Stimulated activated CD4-positive, alpha-beta T cell treated with anti-CD3 and anti-CD28 coated beads, Interleukin-12 subunit alpha, Interleukin-12 subunit beta, amount 100 ng/mL, for 4 hours (primary cell): ENCODE measurements around the gene DCST2.

ENCODE experiments used
- DNase-seq: peaks from one replicate; pipeline ENCODE4 v3.0.0-alpha.2; 2020

Gene DCST2

GRCh38 chr1:155023627-155024026 lies 10.0 kb downstream of the DCST2 start:
- DNase-seq, result no peak

DNA sequence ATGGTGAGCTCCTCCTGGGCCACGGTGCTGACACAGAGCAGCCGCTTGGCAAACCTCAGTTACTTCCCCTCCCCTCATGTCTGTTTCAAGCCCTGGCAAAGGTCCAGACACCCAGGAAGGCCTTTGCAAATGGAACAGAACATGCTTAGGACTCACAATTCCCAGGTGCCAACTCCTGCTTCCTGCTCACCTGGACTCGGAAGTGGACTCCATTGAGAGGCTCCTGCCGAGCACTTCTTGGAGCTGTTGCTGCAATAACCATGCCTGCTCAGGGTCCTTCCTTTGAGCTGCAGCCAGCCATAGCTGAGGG lies 10.7 kb downstream of the DCST2 start:
- no peak for DNase-seq

GRCh38 chr1:155022136-155022926 lies 11.2 kb downstream of the DCST2 start:
- no peak for DNase-seq

DNA sequence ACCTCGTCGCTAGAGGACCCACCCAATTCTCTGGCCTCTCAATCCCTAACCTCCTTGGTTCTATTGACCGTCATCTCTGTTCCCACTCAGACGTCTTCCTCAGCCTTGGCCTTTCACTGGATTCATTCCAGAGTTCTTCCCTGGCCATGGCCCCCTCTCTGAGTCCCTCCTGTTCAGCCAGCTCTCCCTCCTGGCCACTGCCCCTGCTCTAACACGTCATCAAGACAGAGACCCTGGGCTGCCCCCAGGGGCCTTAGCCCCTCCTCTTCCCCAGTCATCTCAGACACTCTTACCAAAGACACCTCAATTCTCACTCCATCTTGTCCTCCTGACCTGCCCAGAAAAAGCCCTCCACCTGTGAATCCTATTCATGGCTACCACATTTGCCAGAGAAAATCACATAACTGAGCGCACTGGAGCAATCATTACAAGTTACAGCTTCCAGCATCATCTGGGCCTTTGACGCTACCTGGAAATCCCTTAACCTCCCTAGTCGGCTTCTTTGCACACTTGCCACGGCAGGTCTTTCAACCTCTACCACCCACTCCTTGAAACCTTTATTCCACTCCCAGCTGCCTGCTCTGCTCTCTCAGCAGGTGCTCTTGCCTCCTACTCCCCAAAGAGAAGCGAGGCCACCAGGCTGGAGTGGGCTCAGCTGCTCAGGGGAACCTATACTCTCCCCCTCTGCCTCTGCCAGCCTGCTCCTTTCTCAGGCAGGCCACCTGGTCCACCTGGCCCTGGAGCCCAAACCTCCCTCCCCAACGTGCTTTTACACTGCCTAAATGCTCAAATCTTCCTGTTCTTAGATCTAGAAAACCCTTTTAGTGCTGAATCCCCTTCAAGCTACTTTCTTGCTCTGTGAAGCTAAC lies 14.0 kb downstream of the DCST2 start:
- no peak for DNase-seq

DNA sequence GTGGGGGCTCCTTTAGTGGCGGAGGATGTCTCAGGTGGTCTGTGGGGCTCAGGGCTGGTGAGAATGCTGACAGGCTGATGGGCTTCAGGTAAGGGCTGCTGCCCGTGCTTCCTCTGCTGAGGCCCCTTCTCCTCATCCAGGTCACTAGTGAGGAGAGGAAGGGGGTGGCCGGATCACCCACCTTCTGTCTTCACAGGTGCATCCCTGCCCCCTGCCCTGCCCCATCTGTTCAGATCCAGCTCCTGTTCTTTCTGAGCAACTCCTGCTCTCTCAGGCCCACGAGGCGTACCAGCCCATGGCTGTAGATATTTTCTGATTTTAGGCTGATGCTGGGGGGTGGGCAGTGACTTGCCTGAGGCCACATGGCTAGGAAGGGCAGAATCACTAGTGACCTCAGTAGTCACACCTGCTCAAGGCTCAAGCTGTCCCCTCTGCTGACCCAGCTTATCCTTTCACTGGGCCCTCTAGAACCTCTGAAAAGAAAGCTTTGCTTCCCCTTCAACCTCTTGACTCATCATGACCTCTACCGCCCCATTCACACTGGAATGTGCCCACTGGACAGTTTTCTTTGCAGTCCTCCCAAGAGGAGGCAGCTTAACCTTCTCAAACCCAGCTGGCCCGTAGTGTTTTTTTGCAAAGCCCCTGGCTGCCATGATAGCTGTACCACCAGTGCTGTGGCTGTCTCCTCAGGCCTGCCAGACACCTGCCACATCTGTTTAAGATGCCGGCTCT lies 14.8 kb downstream of the DCST2 start:
- DNase-seq, result no peak

DNA sequence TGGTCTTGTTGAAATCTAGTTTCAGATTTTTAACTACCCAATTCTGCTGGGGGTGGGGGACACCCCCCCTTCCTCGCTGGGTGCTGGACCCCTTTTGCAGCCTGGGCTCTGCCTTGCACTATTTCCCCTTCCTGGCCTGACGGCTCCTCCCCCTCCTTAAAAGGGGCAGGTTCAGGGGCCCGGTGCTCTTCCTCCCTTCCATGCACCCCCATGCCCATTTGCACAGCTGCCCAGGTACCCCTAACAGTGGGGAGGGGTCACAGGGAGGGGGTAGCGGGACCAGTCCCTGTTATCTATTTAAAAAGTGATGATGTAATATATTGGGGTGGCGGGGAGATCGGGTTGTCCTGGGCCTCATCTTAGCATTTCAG lies 15.7 kb downstream of the DCST2 start:
- DNase-seq, result no peak

DNA sequence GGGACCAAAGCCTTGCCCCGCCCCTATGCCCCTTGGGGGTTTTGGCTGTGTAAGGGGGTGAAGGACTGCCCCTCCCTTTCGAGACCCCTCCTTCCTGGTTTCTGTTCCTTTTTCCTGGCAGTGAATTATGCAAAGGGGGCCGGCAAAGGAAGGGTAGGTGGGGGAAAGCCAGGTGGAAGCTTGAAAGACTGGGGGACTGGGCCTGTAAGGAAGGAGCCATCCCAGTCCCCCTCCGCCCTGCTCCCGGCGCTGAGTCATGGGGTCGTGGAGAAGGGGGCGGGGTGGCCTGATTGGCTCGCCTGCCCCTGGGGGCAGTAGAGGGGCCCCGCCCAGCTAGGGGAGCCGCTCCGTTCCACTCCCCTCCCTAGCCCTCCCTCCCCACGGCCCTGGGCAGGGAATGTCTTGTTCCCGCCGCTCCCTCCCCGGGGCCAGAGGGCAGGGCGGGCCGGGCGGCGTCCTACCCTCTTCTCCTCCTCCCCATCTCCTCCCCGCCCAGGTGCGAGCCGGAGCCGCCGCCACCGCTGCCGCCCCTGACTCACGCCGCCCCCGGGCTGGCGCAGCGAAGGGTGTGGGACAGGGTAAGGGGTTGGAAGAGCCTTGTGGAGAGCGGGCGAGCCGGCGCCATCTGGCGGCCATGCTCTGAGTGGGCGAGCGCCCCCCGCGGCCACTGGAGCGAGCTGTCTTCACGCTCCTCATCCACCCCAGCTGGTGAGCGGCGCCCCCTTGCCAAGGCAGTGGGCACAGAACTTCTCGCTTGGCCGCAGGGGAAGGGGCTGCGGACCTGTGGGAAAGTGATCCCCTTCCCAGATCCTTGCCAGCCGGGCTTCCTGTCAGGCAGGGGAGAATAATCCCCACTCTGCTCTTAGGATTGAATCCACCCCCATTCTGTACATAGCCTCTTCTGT lies 16.3 kb downstream of the DCST2 start:
- DNase-seq, result peak; percentile 92

DNA sequence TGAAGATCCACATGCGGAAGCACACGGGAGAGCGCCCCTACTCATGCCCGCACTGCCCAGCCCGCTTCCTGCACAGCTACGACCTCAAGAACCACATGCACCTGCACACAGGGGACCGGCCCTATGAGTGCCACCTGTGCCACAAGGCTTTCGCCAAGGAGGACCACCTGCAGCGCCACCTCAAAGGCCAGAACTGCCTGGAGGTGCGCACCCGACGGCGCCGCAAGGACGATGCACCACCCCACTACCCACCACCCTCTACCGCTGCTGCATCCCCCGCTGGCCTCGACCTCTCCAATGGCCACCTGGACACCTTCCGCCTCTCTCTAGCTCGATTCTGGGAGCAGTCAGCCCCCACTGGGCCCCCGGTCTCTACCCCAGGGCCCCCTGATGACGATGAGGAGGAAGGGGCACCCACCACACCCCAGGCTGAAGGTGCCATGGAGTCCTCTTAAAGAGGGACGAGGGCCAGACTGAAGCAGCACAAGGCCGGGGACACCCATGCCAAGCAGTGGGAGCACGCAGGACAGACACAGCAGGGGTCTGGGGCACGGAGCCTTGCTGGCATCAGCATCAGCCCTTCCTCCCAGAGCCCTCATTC lies 17.2 kb downstream of the DCST2 start:
- DNase-seq, result no peak

GRCh38 chr1:155015527-155016230 lies 17.9 kb downstream of the DCST2 start:
- no peak for DNase-seq

GRCh38 chr1:155014709-155015508 lies 18.7 kb downstream of the DCST2 start:
- no peak for DNase-seq

- no peak for DNase-seq
Observed at GRCh38 chr1:155013632-155014031, 19.9 kb downstream of the DCST2 start.

DNA sequence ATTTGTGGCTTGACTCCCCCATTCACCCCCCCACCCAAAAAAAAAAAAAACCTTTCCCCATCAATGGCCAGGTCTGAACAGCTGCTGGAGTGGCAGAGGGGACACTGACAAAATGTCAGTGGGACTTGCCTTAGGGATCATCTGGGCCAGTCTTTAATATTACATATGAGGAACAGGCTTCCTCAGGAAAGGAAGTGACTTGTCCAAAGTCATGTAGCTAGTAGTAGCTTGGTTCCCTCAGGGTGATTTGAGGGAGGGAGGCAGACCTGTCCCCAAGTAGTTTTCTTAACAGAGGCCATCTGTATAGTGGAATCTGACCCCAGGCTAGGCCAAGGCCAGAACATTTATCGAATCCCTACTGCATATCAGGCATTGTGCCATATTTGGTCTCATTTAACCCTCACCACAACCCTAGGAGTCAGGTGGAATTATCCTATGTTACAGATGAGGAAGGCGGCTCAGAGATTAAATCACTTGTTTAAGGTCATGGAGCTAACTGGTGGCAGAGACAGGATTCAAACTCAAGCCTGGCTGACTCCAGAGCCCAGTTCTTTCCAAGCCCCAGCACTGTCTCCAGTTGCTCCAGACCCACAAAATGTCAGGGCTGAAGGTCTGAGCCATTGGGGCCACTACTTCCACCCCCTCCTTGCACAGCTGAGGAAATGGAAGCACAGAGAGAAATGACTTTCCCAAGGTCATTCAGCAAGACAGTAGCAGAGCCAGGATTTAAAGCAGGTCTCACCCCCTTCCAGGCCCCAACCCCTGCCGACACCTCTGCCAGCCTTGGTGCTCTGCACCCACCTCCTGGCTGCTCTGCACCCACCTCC lies 20.6 kb downstream of the DCST2 start:
- no peak for DNase-seq

DNA sequence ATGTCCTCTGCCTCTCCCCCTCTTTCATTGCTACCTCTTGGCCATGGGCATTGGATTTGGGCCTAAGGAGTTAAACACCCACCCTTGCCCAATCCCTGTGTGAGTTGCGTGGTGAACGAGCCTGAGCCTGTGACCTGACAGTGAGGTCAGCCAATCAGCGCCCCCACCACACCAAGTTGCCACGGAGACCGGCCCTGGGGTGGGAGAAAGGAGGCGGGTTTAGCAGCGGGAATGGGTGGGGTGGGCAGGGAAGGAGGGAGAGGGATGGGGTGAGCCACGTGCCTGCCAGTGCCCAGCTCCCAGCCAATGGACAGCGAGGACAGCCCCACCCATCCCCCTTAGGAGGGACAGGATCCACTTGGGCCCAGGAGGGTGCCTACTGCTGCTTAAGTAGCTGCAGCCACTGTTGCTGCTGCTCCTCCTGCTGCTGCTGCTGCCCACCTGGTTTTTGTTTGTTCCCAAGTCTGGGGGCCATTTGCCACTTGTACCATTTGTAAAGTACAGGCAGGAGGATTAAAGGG lies 21.5 kb downstream of the DCST2 start:
- DNase-seq, result no peak

GRCh38 chr1:155011437-155012025 lies 22.1 kb downstream of the DCST2 start:
- no peak for DNase-seq

GRCh38 chr1:155011004-155011416 lies 22.6 kb downstream of the DCST2 start:
- DNase-seq, result no peak

- DNase-seq, result peak; percentile 45
Observed at GRCh38 chr1:155010211-155010918, 23.2 kb downstream of the DCST2 start.

GRCh38 chr1:155009742-155010141 lies 23.8 kb downstream of the DCST2 start:
- DNase-seq, result no peak

GRCh38 chr1:155009221-155009711 lies 24.3 kb downstream of the DCST2 start:
- no peak for DNase-seq
